GM21447 (cell line): ENCODE measurements around the gene ZNF629.
A peak's percentile ranks its signal among the peaks of the same experiment; 100 is the strongest.
"Not testable (repeated sequence)": the region's sequence is repeated elsewhere in the genome, so short reads cannot be mapped to it uniquely, and the experiment has no call there.

ENCODE experiments used
- ATAC-seq: cut with Tn5 transposase; IDR thresholded peaks from one replicate; pipeline ENCODE4 v1.9.1; 2021; ENCODE audit not compliant: unreplicated experiment

Gene ZNF629

GRCh38 chr16:30786936-30787612, at the start of gene ZNF629:
ZNF629 (minus strand) TSS chr16:30787205; CDS start chr16:30784482, 2,723 bp downstream.
- no peak for ATAC-seq

- ATAC-seq: no peak
These were observed 47.2 kb upstream of the ZNF629 start for GRCh38 chr16:30834130-30834740.

GRCh38 chr16:30830072-30830417, 43.0 kb upstream of the ZNF629 start:
- ATAC-seq: no peak

- no peak for ATAC-seq
These were observed 42.4 kb upstream of the ZNF629 start for GRCh38 chr16:30829130-30830071.

GRCh38 chr16:30821891-30822290, 34.9 kb upstream of the ZNF629 start:
- no peak for ATAC-seq

- ATAC-seq: not testable (repeated sequence)
These were observed 34.4 kb upstream of the ZNF629 start for GRCh38 chr16:30821441-30821840.

- no peak for ATAC-seq
These were observed 34.0 kb upstream of the ZNF629 start for GRCh38 chr16:30820952-30821421.

- ATAC-seq: no peak
These were observed 29.8 kb upstream of the ZNF629 start for GRCh38 chr16:30816769-30817168.

GRCh38 chr16:30813821-30814189, 26.8 kb upstream of the ZNF629 start:
- peak; percentile 17 for ATAC-seq

- ATAC-seq: not testable (repeated sequence)
These were observed 22.7 kb upstream of the ZNF629 start for GRCh38 chr16:30809675-30810074.

- not testable (repeated sequence) for ATAC-seq
These were observed 22.0 kb upstream of the ZNF629 start for GRCh38 chr16:30808890-30809426.

GRCh38 chr16:30808146-30808545, 21.1 kb upstream of the ZNF629 start:
- no peak for ATAC-seq

- no peak for ATAC-seq
These were observed 18.6 kb upstream of the ZNF629 start for GRCh38 chr16:30805370-30806169.

- ATAC-seq: no peak
These were observed 18.0 kb upstream of the ZNF629 start for GRCh38 chr16:30805056-30805369.

- no peak for ATAC-seq
These were observed 15.9 kb upstream of the ZNF629 start for GRCh38 chr16:30802936-30803335.

GRCh38 chr16:30797670-30798309, 10.8 kb upstream of the ZNF629 start:
- ATAC-seq: no peak

- no peak for ATAC-seq
These were observed 7.6 kb upstream of the ZNF629 start for GRCh38 chr16:30794634-30795033.

GRCh38 chr16:30793508-30794069, 6.6 kb upstream of the ZNF629 start:
- ATAC-seq: no peak

- no peak for ATAC-seq
These were observed 791 bp upstream of the ZNF629 start for GRCh38 chr16:30787613-30788378.
